ENCODE data around the gene BRMS1L.

The BRMS1L gene

GRCh38 chr14:35915775-35916174 lies 89.6 kb downstream of the BRMS1L start:
- Histone ChIP-seq H3K9me3 (ENCODE audit: severe bottlenecking) (no peaks in the 10 kb centered on the region), H3K4me3 (ENCODE audit: severe bottlenecking) (no peak overlapping the region), H3K36me3 (ENCODE audit: low read depth) (no peaks in the 10 kb centered on the region), H3K27ac (ENCODE audit: poor library complexity, severe bottlenecking) (no peak overlapping the region), H3K4me1 (ENCODE audit: insufficient read depth, poor library complexity, severe bottlenecking) (no peaks in the 10 kb centered on the region), H3K27me3 (ENCODE audit: insufficient read depth, poor library complexity, severe bottlenecking) (no peaks in the 10 kb centered on the region)
- ATAC-seq (ENCODE audit: low read depth) (no peak), DNase-seq (ENCODE audit: low spot score) (no peak)
- no peak for TF ChIP-seq CTCF (IDR thresholded peaks at IDR 0.05; ENCODE audit: poor library complexity, severe bottlenecking)
